Fibroblast of lung (primary cell): ENCODE data around the gene DLGAP4. TPM values are rescaled to one million over a fixed set of nuclear protein-coding genes. Genes with fewer than 3 reads are reported as not detected.

Experiments
- DNase-seq, 2 donors: peaks; one replicate each; pipeline versions ENCODE4 v3.0.0 to v3.0.0-alpha.2; 2010; ENCODE audit warnings: low read depth in 2 of 2
- H2AFZ ChIP-seq: 2 replicates; pipeline ENCODE4 v1.5.1; 2012; ENCODE audit warnings: low read length, control low read depth, inconsistent platforms
- H3K27ac ChIP-seq: 2 replicates; pipeline ENCODE4 v1.5.1; 2011; ENCODE audit warnings: low read length, control low read depth; ENCODE audit not compliant: insufficient read depth
- H3K27me3 ChIP-seq: 2 replicates; pipeline ENCODE4 v1.5.1; 2011; ENCODE audit warnings: mild to moderate bottlenecking, low read length; ENCODE audit not compliant: control insufficient read depth, insufficient read depth
- H3K36me3 ChIP-seq: 2 replicates; pipeline ENCODE4 v1.5.1; 2011; ENCODE audit warnings: low read length; ENCODE audit not compliant: control insufficient read depth, insufficient read depth
- H3K4me1 ChIP-seq: 2 replicates; pipeline ENCODE4 v1.5.1; 2011; ENCODE audit warnings: low read length; ENCODE audit not compliant: control insufficient read depth, insufficient read depth; ENCODE audit errors: extremely low read depth
- H3K4me2 ChIP-seq: 2 replicates; pipeline ENCODE4 v1.5.1; 2011; ENCODE audit warnings: low read length, control low read depth; ENCODE audit not compliant: insufficient read depth; ENCODE audit errors: extremely low read depth
- H3K4me3 ChIP-seq, 4 experiments: fragments of 200-600 bp in 1 of 4; sonication (generic) in 1 of 4; replicated peaks in 1 of 4; 2 replicates each; pipeline ENCODE4 v1.5.1; 2011 to 2016; ENCODE audit warnings: low read length in 4 of 4, low read depth in 3 of 4, mild to moderate bottlenecking in 3 of 4, control low read depth in 2 of 4, inconsistent platforms in 1 of 4, mixed read lengths in 1 of 4; ENCODE audit not compliant: insufficient read depth in 1 of 4; ENCODE audit errors: control extremely low read depth in 1 of 4
- H3K79me2 ChIP-seq: 2 replicates; pipeline ENCODE4 v1.5.1; 2012; ENCODE audit warnings: mild to moderate bottlenecking, low read length, inconsistent platforms; ENCODE audit not compliant: control insufficient read depth, insufficient read depth
- H3K9ac ChIP-seq: 2 replicates; pipeline ENCODE4 v1.5.1; 2011; ENCODE audit warnings: mild to moderate bottlenecking, low read length, control low read depth; ENCODE audit not compliant: insufficient read depth
- H3K9me3 ChIP-seq: 2 replicates; pipeline ENCODE4 v1.5.1; 2012; ENCODE audit warnings: low read depth, low read length; ENCODE audit not compliant: control insufficient read depth, insufficient read depth
- H4K20me1 ChIP-seq: 2 replicates; pipeline ENCODE4 v1.5.1; 2011; ENCODE audit warnings: low read length; ENCODE audit not compliant: control insufficient read depth, insufficient read depth; ENCODE audit errors: extremely low read depth
- CTCF ChIP-seq, 2 donors: IDR thresholded peaks in 1 of 2; conservative IDR thresholded peaks in 1 of 2; 1 replicate in 1 of 2; 2 replicates in 1 of 2; pipeline ENCODE4 v1.5.1; 2011 to 2012; ENCODE audit warnings: low read length in 2 of 2, control low read depth in 1 of 2, inconsistent platforms in 1 of 2, low read depth in 1 of 2, mild to moderate bottlenecking in 1 of 2
- EZH2 ChIP-seq: IDR thresholded peaks from 2 replicates; pipeline ENCODE4 v1.5.1; 2012; ENCODE audit warnings: low read length, control low read depth, mild to moderate bottlenecking; ENCODE audit errors: missing control alignments
- polyA plus RNA-seq, 2 donors: library from polyadenylated mRNA; depleted of rRNA in 1 of 2; stranded (reverse) in 1 of 2; unstranded in 1 of 2; fragments of >200 nt; gene quantifications; 2 replicates each; pipeline ENCODE4 v1.2.1, GENCODE V29; 2011 to 2012; ENCODE audit warnings: missing spikeins in 1 of 2
- total RNA-seq: library from RNA; depleted of rRNA; stranded (reverse); fragments of >200 nt; gene quantifications from 2 replicates; pipeline ENCODE4 v1.2.1, GENCODE V29; 2014

The DLGAP4 gene
- total and polyA plus RNA-seq, 2 donors (not counting 1 experiment from before 2014, with no cell fraction given): 25.9 to 26.9 TPM

- Histone ChIP-seq H3K9me3 (no peaks in the 10 kb centered on the region), H2AFZ (no peak overlapping the region), H3K27me3 (peaks cover 28% of the 10 kb centered on the region), H3K79me2 (no peaks in the 10 kb centered on the region), H3K36me3 (no peaks in the 10 kb centered on the region), H3K4me1 (no peaks in the 10 kb centered on the region), H3K4me3 (no peak overlapping the region), H3K9ac (no peak overlapping the region), H3K27ac (no peak overlapping the region), H4K20me1 (no peaks in the 10 kb centered on the region), H3K4me2 (no peak overlapping the region)
- peak; percentile 6 to 11 for DNase-seq
- TF ChIP-seq EZH2 (no peak), CTCF (conservative IDR thresholded peaks at IDR 0.05 in 1 of 2, IDR thresholded peaks at IDR 0.05 in 1 of 2; ENCODE audit: low read depth in 1 of 2, low read length in 2 of 2) (peak; percentile 25 to 33)
Observed at GRCh38 chr20:36399147-36399968, 93.2 kb downstream of the DLGAP4 start.

- Histone ChIP-seq H4K20me1 (no peaks in the 10 kb centered on the region), H3K27ac (no peak overlapping the region), H3K9ac (no peak overlapping the region), H3K4me2 (no peak overlapping the region), H3K27me3 (peaks cover 28% of the 10 kb centered on the region), H3K79me2 (no peaks in the 10 kb centered on the region), H3K4me3 (no peak overlapping the region), H2AFZ (no peak overlapping the region), H3K4me1 (no peaks in the 10 kb centered on the region), H3K9me3 (no peaks in the 10 kb centered on the region), H3K36me3 (no peaks in the 10 kb centered on the region)
- TF ChIP-seq EZH2 (no peak), CTCF (conservative IDR thresholded peaks at IDR 0.05 in 1 of 2, IDR thresholded peaks at IDR 0.05 in 1 of 2; ENCODE audit: low read depth in 1 of 2, low read length in 2 of 2) (no peak)
- DNase-seq: no peak
Observed at GRCh38 chr20:36399969-36400545, 93.9 kb downstream of the DLGAP4 start.

- no peaks in the 10 kb centered on the region for H3K4me1 ChIP-seq
- TF ChIP-seq EZH2 (peak; percentile 10), CTCF (conservative IDR thresholded peaks at IDR 0.05 in 1 of 2, IDR thresholded peaks at IDR 0.05 in 1 of 2; ENCODE audit: low read depth in 1 of 2, low read length in 2 of 2) (no peak)
- no peaks in the 10 kb centered on the region for H3K9me3 ChIP-seq
- H3K27ac ChIP-seq: no peak overlapping the region
- peaks cover 28% of the 10 kb centered on the region for H3K27me3 ChIP-seq
- no peak overlapping the region for H2AFZ ChIP-seq
- H3K4me3 ChIP-seq: no peak overlapping the region
- no peaks in the 10 kb centered on the region for H3K36me3 ChIP-seq
- no peaks in the 10 kb centered on the region for H4K20me1 ChIP-seq
- no peak overlapping the region for H3K9ac ChIP-seq
- H3K79me2 ChIP-seq: no peaks in the 10 kb centered on the region
- DNase-seq: no peak
- no peak overlapping the region for H3K4me2 ChIP-seq
Observed at GRCh38 chr20:36400909-36401735, 95.0 kb downstream of the DLGAP4 start.
